H1 (cell line): ENCODE results near the gene TRIM47. TPM values are rescaled to one million over a fixed set of nuclear protein-coding genes. Genes with fewer than 3 reads are reported as not detected.

ENCODE experiments used
- USF2 ChIP-seq: IDR thresholded peaks from 2 replicates; pipeline ENCODE4 v1.6.1; 2011; ENCODE audit warnings: low read length, improper control_type of control experiment
- polyA plus RNA-seq, 7 experiments: library from polyadenylated mRNA; depleted of rRNA in 3 of 7; stranded (reverse) in 5 of 7; unstranded in 2 of 7; fragments of >200 nt in 5 of 7; fragments of 200-250 nt in 2 of 7; gene quantifications; 1 replicate in 5 of 7; 2 replicates in 1 of 7; 4 replicates in 1 of 7; pipeline versions ENCODE4 v1.2.1 to v1.2.3, GENCODE V29; 2011 to 2013; ENCODE audit warnings: missing spikeins in 2 of 7, mixed read lengths in 2 of 7
- total RNA-seq: library from RNA; stranded (reverse); fragmentation: NEBNext Ultra II Directional; extraction: Animal tissue kit (Norgen Biotek cat#: 25700); gene quantifications from 2 replicates; pipeline ENCODE4 v1.2.1, GENCODE V29; 2021

The TRIM47 gene
- total and polyA plus RNA-seq, 2 of the 8 experiments (the other 6 are each of a cell fraction or from before 2014, with no cell fraction given) = 6.3 to 6.4 TPM

GRCh38 chr17:75881678-75882454 is 3.5 kb upstream of the TRIM47 start (continued):
- no peak for TF ChIP-seq USF2
